Stomach (tissue), 4 donors: ENCODE data around the gene PLEKHD1.

Experiments
- CTCF ChIP-seq, 7 experiments: fragments of 450-650 bp in 4 of 7; fragments of 200-600 bp in 3 of 7; sonication (generic) in 3 of 7; IDR thresholded peaks; one replicate each; pipeline ENCODE4 v1.5.1; 2016 to 2019; ENCODE audit warnings: antibody characterized with exemption in 7 of 7, control low read depth in 2 of 7, mild to moderate bottlenecking in 1 of 7
- EP300 ChIP-seq: sonication (generic); formaldehyde crosslinking; IDR thresholded peaks from one replicate; pipeline ENCODE4 v1.6.1; 2017; ENCODE audit warnings: antibody characterized with exemption

GRCh38 chr14:69540654-69541335 is 56.3 kb downstream of the PLEKHD1 start:
- TF ChIP-seq CTCF (IDR thresholded peaks at IDR 0.05) (no peak), EP300 (no peak)
